ENCODE data around the gene FAM114A2.

DNA sequence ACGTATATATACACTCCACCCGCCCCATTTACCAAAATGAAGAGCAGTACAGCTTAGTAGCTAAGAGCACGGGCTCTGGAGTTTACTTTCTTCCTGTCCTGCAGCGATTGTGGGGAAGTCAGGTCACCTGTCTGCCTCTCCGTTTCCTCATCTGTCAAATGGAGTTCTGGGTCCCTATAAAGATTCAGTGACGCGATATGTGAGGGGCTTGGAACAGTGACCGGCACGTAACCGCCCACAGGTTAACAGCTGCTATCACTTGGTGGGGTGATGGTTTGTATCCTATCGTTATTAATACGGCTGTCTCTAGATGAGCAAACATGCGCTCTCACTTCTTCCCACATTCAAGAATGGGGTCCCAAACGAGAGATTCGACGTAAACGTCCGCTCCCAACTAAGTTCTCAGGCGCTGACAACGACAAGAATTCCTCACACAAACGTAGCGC lies 426 bp downstream of the FAM114A2 start:
- TF ChIP-seq EZH2 (IDR thresholded peaks at IDR 0.05) (no peak), POLR2AphosphoS5 (IDR thresholded peaks at IDR 0.05; ENCODE audit: borderline replicate concordance, low read depth, low read length) (no peak), FOXP2 (optimal IDR thresholded peaks at IDR 0.05; ENCODE audit: control extremely low read depth, extremely low read length, insufficient read depth) (no peak)
